Measurements from ENCODE around the gene CCNL1. TPM values are rescaled to one million over a fixed set of nuclear protein-coding genes. Genes with fewer than 3 reads are reported as not detected.

CCNL1 gene
- total and polyA plus RNA-seq, 8 donors: 82.6 to 319 (median 205) TPM

GRCh38 chr3:157151627-157152026, 8.3 kb downstream of the CCNL1 start:
- DNase-seq (no peak), ATAC-seq (no peak)
- TF ChIP-seq, protein P1, sequence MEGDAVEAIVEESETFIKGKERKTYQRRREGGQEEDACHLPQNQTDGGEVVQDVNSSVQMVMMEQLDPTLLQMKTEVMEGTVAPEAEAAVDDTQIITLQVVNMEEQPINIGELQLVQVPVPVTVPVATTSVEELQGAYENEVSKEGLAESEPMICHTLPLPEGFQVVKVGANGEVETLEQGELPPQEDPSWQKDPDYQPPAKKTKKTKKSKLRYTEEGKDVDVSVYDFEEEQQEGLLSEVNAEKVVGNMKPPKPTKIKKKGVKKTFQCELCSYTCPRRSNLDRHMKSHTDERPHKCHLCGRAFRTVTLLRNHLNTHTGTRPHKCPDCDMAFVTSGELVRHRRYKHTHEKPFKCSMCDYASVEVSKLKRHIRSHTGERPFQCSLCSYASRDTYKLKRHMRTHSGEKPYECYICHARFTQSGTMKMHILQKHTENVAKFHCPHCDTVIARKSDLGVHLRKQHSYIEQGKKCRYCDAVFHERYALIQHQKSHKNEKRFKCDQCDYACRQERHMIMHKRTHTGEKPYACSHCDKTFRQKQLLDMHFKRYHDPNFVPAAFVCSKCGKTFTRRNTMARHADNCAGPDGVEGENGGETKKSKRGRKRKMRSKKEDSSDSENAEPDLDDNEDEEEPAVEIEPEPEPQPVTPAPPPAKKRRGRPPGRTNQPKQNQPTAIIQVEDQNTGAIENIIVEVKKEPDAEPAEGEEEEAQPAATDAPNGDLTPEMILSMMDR (IDR thresholded peaks at IDR 0.05): no peak
- Histone ChIP-seq H3K27me3 (no peaks in the 10 kb centered on the region), H3K4me3 (no peak overlapping the region), H3K9me3 (no peaks in the 10 kb centered on the region), H3K36me3 (peaks cover 5 to 100% of the 10 kb centered on the region in 2 donors), H3K4me1 (peaks cover 20 to 57% of the 10 kb centered on the region in 2 donors), H3K27ac (no peak overlapping the region)
- intact Hi-C loops (cut with DNase I): no loop called here

DNA sequence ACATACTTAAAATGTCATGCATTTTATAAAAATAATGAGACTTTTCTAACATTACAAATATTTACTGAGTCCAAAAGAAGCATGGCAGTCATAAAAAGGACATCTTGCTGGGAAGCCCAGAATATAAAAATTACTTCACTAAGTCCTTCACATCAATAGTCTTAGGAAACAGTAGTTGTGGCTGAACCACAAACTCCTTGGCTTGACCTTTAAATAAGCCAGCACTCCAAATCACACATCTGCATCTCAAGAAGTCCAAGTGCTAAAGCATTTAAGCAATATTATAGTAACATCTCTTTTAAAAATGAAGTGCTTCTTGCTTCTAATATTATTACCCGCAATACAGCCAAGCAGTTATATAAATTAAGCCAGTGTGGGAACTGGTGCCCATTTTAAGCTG, 8.8 kb downstream of the CCNL1 start:
- Histone ChIP-seq H3K27me3 (no peaks in the 10 kb centered on the region), H3K36me3 (peaks cover 5 to 100% of the 10 kb centered on the region in 2 donors), H3K4me1 (peaks cover 15 to 52% of the 10 kb centered on the region in 2 donors), H3K27ac (no peak overlapping the region), H3K9me3 (no peaks in the 10 kb centered on the region), H3K4me3 (no peak overlapping the region)
- intact Hi-C loops (cut with DNase I): no loop called here
- ATAC-seq (no peak), DNase-seq (no peak)
- TF ChIP-seq, protein P1 (IDR thresholded peaks at IDR 0.05): no peak

DNA sequence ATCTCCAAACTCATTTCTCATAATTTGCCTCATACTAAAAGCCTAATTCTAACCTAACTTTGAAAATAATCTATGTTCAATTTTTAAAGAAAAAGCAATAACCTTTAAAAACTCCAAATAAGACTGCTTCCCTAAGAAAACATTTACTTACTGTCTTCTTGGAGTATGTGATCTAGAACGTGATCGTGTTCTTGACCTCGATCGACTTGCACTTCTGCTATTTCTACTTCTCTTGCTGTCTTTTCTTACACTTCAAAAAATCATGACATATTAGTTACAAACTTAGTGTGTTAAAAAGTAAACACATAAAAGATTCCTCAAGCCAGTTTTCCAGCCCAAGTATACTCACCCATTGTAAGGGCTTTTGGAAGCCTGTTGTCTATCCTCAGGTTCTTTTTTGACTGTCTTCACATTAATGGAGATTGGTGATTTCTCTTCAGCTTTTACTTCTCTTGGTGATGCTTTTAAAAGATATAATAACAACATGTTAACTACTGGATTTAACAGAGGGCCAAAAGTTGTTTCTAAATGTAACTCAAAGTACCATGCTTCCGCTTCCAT, 10.7 kb downstream of the CCNL1 start:
- no peak for ATAC-seq
- no peaks in the 10 kb centered on the region for H3K27me3 ChIP-seq
- peaks cover 0 to 33% of the 10 kb centered on the region in 2 donors for H3K4me1 ChIP-seq
- no peak for DNase-seq
- H3K27ac ChIP-seq: no peak overlapping the region
- TF ChIP-seq, protein P1 (IDR thresholded peaks at IDR 0.05): no peak
- intact Hi-C loops (cut with DNase I): no loop called here
- peaks cover 5 to 100% of the 10 kb centered on the region in 2 donors for H3K36me3 ChIP-seq
- no peaks in the 10 kb centered on the region for H3K9me3 ChIP-seq
- H3K4me3 ChIP-seq: no peak overlapping the region

GRCh38 chr3:157148196-157148889, 11.6 kb downstream of the CCNL1 start:
- H3K9me3 ChIP-seq: no peaks in the 10 kb centered on the region
- TF ChIP-seq, protein P1 (IDR thresholded peaks at IDR 0.05): no peak
- DNase-seq (no peak), ATAC-seq (no peak)
- no peak overlapping the region for H3K4me3 ChIP-seq
- no peak overlapping the region for H3K27ac ChIP-seq
- H3K4me1 ChIP-seq: peaks cover 0 to 24% of the 10 kb centered on the region in 2 donors
- intact Hi-C loops (cut with DNase I): no loop called here
- H3K27me3 ChIP-seq: no peaks in the 10 kb centered on the region
- peaks cover 5 to 100% of the 10 kb centered on the region in 2 donors for H3K36me3 ChIP-seq

DNA sequence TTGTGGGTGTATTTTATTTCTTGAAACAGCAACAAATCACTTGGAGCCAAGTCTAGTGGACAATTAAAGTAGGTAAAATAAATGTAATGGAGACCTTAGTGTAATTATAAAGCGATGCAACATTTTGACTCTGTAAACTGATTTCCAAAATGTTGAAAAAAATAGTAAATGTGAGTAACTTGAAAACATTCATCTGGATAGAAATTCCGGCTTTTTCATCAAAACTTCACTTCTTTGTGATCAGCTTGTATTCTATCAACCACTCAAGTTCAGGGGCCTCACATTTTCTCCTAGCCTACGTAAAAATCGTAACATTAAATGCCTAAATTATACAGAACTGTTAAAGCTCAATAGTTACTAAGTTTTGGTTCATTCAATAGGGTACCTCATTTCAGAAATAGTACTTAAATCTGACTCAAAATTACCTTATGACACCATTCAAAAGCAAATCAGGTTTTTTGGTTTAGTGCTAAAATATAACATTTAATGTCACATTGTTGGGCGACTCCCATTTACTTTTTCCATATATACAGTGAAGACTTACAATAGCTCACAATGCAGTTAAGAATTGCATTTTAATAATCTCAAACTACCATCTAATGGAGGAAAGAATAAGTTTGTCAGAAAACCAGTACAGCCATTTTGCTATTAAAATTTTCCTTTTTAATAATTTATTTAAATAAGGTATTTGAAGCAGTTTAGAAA, 12.7 kb downstream of the CCNL1 start:
- intact Hi-C loops (cut with DNase I): no loop called here
- Histone ChIP-seq H3K27ac (no peak overlapping the region), H3K27me3 (no peaks in the 10 kb centered on the region), H3K4me3 (no peak overlapping the region), H3K4me1 (peaks cover 0 to 13% of the 10 kb centered on the region in 2 donors), H3K36me3 (peaks cover 5 to 100% of the 10 kb centered on the region in 2 donors), H3K9me3 (no peaks in the 10 kb centered on the region)
- ATAC-seq: no peak
- no peak for DNase-seq
- TF ChIP-seq, protein P1 (IDR thresholded peaks at IDR 0.05): no peak

Data from left lung (tissue), 10 donors.